Umbilical cord (tissue), 2 donors: ENCODE data around the gene PITPNM2. TPM values are rescaled to one million over a fixed set of nuclear protein-coding genes. Genes with fewer than 3 reads are reported as not detected.
A peak's percentile ranks its signal among the peaks of the same experiment; 100 is the strongest.

Experiments used
- DNase-seq: peaks from one replicate; pipeline ENCODE4 v3.0.0-alpha.2; 2015; ENCODE audit warnings: low spot score
- total RNA-seq: library from RNA; depleted of rRNA; stranded (reverse); fragments of >200 nt; gene quantifications from one replicate; pipeline ENCODE4 v1.2.3, GENCODE V29; 2014; ENCODE audit warnings: low replicate concordance; ENCODE audit not compliant: insufficient read depth

PITPNM2 gene
- 4.1 TPM for total RNA-seq

GRCh38 chr12:123150744-123151456 lies at the start of gene PITPNM2:
PITPNM2 (minus strand) TSS chr12:123151090; CDS start chr12:123034590, 116,500 bp downstream.
- peak; percentile 67 for DNase-seq

- DNase-seq = no peak
Observed at GRCh38 chr12:123200414-123200813, 49.5 kb upstream of the PITPNM2 start.

GRCh38 chr12:123199936-123200335 lies 49.0 kb upstream of the PITPNM2 start:
- no peak for DNase-seq

- DNase-seq = no peak
Observed at GRCh38 chr12:123187637-123188036, 36.7 kb upstream of the PITPNM2 start.

- no peak for DNase-seq
Observed at GRCh38 chr12:123180171-123180570, 29.3 kb upstream of the PITPNM2 start.

GRCh38 chr12:123171967-123172366 lies 21.1 kb upstream of the PITPNM2 start:
- no peak for DNase-seq

GRCh38 chr12:123167329-123167728 lies 16.4 kb upstream of the PITPNM2 start:
- no peak for DNase-seq

GRCh38 chr12:123165537-123165936 lies 14.6 kb upstream of the PITPNM2 start:
- DNase-seq = no peak

GRCh38 chr12:123164710-123165261 lies 13.9 kb upstream of the PITPNM2 start:
- DNase-seq = no peak

GRCh38 chr12:123164222-123164621 lies 13.3 kb upstream of the PITPNM2 start:
- DNase-seq = no peak

GRCh38 chr12:123163227-123163626 lies 12.3 kb upstream of the PITPNM2 start:
- DNase-seq = peak; percentile 59

GRCh38 chr12:123160801-123161487 lies 10.1 kb upstream of the PITPNM2 start:
- DNase-seq = no peak

- DNase-seq = no peak
Observed at GRCh38 chr12:123153906-123154305, 3.0 kb upstream of the PITPNM2 start.

- DNase-seq = no peak
Observed at GRCh38 chr12:123152833-123153232, 1.9 kb upstream of the PITPNM2 start.

- no peak for DNase-seq
Observed at GRCh38 chr12:123151457-123152454, 866 bp upstream of the PITPNM2 start.

GRCh38 chr12:123150275-123150743 lies 581 bp downstream of the PITPNM2 start:
- peak; percentile 31 for DNase-seq

GRCh38 chr12:123149501-123150274 lies 1.2 kb downstream of the PITPNM2 start:
- peak; percentile 42 for DNase-seq

- no peak for DNase-seq
Observed at GRCh38 chr12:123149088-123149487, 1.8 kb downstream of the PITPNM2 start.

- DNase-seq = no peak
Observed at GRCh38 chr12:123148655-123149054, 2.2 kb downstream of the PITPNM2 start.

GRCh38 chr12:123148223-123148622 lies 2.7 kb downstream of the PITPNM2 start:
- DNase-seq = peak; percentile 71

GRCh38 chr12:123145211-123145610 lies 5.7 kb downstream of the PITPNM2 start:
- DNase-seq = no peak
